ENCODE measurements around the gene GRID1.

Gene GRID1

GRCh38 chr10:86347856-86348255, 18.7 kb downstream of the GRID1 start:
- H3K4me3 ChIP-seq (replicated peaks; ENCODE audit: low read depth, low read length) = no peak overlapping the region
- DNase-seq (ENCODE audit: low read depth) = no peak
- TF ChIP-seq, protein P1, sequence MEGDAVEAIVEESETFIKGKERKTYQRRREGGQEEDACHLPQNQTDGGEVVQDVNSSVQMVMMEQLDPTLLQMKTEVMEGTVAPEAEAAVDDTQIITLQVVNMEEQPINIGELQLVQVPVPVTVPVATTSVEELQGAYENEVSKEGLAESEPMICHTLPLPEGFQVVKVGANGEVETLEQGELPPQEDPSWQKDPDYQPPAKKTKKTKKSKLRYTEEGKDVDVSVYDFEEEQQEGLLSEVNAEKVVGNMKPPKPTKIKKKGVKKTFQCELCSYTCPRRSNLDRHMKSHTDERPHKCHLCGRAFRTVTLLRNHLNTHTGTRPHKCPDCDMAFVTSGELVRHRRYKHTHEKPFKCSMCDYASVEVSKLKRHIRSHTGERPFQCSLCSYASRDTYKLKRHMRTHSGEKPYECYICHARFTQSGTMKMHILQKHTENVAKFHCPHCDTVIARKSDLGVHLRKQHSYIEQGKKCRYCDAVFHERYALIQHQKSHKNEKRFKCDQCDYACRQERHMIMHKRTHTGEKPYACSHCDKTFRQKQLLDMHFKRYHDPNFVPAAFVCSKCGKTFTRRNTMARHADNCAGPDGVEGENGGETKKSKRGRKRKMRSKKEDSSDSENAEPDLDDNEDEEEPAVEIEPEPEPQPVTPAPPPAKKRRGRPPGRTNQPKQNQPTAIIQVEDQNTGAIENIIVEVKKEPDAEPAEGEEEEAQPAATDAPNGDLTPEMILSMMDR (IDR thresholded peaks at IDR 0.05; ENCODE audit: low read length, missing control alignments) = no peak

DNA sequence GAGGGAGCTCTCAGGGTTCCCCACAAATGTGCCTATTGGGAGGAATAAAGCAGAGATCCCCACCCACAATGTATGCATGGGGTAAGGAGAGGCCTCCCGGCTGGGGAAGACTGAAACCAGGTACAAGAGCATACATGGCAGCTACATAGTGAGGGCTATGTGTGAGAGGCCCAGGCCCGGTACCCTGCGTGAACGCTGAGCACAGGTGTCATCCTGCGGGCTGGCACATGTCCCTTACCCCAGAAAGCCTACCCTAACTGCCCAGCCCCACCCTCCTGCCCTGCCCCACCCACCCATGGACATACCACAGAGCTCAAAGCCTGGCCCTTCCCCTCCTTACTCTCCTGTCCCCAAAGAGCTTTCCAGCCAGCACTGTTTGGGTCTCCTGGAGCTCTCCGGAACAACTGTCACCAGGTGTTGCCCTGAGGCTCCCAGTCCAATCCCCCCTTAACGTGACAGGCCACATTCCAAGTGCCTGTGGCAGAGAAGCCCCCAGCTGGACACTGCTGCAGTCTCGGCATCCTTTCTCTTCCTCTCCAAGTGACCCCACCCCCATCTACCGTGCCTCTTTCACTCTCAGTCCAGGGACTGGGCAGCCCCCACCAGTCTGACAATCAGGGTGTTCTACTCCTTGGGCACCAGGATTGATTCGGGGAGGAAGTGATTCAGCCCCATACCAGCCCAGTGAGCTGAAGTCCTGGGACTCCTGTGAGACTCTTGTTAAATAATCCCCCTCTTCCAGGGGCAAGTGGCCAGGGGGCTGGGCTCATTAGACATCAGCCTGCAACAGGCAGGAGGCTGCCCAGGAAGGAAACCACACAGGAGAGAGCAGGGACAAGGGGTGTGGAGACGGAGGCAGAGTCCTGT, 19.6 kb downstream of the GRID1 start:
- TF ChIP-seq, protein P1 (IDR thresholded peaks at IDR 0.05; ENCODE audit: low read length, missing control alignments) = no peak
- H3K4me3 ChIP-seq (replicated peaks; ENCODE audit: low read depth, low read length) = no peak overlapping the region
- no peak for DNase-seq (ENCODE audit: low read depth)

DNA sequence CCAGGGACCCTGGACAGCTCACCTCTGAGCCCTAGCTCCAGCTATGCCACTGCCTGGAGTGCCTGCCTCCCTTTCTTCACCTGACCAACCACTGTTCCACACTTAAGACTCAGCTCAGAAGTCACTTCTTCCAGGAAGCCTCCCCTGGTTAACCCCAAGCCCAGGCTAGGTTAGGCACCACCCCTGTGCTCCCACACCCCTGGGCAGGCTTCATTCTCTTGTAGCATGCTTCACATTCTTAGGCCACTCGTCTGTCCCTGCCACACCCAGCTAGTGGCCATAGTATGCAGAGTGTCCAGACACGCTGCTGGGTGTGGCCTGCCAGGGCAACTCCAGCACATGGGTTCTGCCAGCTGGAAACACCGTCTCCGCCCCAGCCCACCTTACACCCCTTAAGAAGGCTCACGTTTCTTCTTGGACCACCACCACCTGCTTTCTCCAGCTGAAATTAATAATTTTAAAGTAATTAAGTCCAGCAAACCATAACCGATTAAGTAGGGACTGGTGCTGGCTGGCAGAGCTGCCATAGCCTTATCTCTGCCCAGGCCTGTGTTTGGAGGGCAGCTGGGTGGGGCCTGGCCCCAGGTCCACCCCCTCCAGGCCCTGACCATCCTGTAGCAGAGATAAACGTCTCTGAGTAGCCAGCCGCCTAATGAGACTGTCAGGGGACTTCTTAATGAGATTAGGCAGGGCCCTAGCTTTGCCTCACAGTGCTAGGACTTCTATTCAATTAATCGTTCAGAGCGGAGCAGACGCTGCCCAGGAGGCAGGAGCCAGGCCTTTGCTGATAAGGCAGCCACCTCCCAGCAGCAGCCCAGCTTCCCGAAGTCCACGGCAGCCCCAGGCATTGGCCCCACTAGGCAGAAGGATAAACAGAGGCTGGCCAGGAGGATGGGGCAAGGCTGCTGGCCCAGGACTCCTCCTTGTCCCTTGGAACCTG, 20.5 kb downstream of the GRID1 start:
- DNase-seq (ENCODE audit: low read depth) = no peak
- H3K4me3 ChIP-seq (replicated peaks; ENCODE audit: low read depth, low read length) = no peak overlapping the region
- TF ChIP-seq, protein P1 (IDR thresholded peaks at IDR 0.05; ENCODE audit: low read length, missing control alignments) = no peak

GRCh38 chr10:86345296-86345858, 21.2 kb downstream of the GRID1 start:
- DNase-seq (ENCODE audit: low read depth) = no peak
- TF ChIP-seq, protein P1 (IDR thresholded peaks at IDR 0.05; ENCODE audit: low read length, missing control alignments) = no peak
- H3K4me3 ChIP-seq (replicated peaks; ENCODE audit: low read depth, low read length) = no peak overlapping the region

GRCh38 chr10:86344714-86345161, 21.9 kb downstream of the GRID1 start:
- TF ChIP-seq, protein P1 (IDR thresholded peaks at IDR 0.05; ENCODE audit: low read length, missing control alignments) = no peak
- no peak for DNase-seq (ENCODE audit: low read depth)
- no peak overlapping the region for H3K4me3 ChIP-seq (replicated peaks; ENCODE audit: low read depth, low read length)

GRCh38 chr10:86344281-86344680, 22.3 kb downstream of the GRID1 start:
- H3K4me3 ChIP-seq (replicated peaks; ENCODE audit: low read depth, low read length) = no peak overlapping the region
- DNase-seq (ENCODE audit: low read depth) = no peak
- TF ChIP-seq, protein P1 (IDR thresholded peaks at IDR 0.05; ENCODE audit: low read length, missing control alignments) = no peak

Measured in fibroblast of pulmonary artery (primary cell).